ENCODE data around the gene CDKAL1.

The CDKAL1 gene

DNA sequence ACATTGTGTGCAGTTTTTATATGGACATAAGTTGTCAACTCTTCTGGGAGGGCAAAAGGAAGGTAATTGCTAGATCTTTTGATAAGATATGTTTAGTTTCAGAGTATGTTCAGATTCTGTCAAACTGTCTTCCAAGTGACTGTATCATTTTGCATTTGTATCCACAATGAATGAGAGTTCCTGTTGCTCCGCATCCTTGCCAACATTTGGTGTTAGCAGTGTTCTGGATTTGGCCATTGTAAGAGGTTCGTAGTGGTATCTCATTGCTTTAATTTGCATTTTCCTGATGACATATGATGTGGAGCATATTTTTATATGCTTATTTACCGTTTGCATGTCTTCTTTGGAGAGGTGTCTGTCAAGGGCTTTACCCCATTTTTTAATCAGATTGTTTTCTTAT lies 150.2 kb downstream of the CDKAL1 start:
- no peak for DNase-seq

DNA sequence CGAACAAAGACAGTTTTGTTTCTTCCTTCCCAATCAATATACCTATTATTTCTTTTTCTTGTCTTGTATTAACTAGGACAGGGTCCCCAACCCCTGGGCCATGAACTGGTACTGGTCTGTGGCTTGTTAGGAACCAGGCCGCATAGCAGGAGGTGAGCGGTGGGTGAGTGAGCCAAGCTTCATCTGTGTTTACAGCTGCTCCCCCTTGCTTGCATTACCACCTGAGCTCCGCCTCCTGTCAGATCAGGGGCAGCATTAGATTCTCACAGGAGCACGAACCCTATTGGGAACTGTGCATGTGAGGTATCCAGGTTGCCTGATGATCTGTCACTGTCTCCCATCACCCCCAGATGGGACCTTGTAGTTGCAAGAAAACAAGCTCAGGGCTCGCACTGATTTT lies 151.9 kb downstream of the CDKAL1 start:
- no peak for DNase-seq

DNA sequence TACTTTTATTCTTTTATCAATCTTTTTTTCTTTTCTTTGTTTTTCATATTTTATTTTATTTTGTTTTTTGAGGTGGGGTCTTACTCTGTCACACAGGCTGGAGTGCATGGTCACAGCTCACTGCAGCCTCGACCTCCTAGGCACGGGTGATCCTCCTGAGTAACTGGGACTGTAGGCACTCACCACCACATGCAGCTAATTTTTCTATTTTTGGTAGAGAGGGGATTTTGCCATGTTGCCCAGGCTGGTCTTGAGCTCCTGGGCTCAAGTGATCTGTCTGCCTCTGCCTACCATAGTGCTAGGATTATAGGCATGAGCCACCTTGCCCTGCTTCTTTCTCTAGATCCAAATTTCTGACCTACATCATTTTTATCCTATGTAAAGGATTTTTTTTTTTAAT lies 153.2 kb downstream of the CDKAL1 start:
- DNase-seq = no peak

DNA sequence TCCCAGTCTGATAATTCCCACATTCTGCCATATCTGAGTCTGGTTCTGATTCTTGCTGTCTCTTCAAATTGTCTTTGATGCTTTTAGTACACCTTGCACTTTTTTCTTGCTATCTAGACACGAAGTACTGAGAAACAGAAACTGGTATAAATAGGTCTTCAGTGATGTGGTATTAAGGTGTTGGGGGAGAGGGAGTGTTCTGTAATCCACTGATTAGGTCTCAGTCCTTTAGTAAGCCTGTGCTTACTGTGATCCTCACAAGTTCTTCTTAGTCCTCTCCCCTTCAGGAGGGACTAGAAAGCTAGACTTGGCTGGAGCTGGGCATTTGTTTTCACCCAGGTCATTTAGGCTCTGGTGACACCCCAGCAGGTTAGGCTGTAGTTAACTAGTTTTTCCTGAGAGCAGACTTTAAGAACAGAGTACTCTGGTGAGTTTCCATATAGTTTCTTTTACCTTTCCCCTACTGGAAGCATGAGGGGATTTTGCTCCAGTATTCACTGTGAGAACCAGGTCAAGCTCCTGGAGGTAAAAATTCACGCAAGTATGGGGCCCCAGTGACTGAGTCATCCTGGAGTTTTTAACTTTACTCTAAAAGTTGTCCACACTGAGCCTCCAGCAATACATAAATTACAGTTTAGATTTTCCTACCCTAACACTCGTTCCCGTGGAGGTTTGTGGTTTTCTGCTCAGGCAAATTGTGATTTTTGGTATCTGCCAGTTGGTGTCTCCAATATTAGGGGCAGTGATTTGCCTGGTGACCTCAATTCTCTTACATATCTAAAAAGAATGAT lies 154.6 kb downstream of the CDKAL1 start:
- no peak for DNase-seq

DNA sequence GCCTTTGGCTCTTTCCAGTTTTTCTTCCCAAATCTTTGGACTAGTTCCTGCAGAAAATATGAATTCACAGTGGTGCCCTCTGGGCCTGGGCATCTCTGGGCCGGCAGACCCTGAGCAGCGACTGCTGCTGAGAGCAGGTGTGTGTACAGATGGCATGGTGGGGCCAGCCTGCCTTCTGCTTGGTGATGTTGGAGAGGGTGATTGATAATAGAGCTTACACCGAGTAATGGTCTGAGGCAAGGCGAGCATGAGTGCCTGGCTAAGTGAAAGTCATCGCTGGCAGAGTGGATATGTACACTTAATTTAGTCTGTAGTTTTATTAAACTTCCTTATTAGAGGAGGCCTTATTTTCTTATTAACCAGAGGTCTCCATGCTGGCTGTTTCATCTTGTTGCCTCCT lies 156.9 kb downstream of the CDKAL1 start:
- no peak for DNase-seq

DNA sequence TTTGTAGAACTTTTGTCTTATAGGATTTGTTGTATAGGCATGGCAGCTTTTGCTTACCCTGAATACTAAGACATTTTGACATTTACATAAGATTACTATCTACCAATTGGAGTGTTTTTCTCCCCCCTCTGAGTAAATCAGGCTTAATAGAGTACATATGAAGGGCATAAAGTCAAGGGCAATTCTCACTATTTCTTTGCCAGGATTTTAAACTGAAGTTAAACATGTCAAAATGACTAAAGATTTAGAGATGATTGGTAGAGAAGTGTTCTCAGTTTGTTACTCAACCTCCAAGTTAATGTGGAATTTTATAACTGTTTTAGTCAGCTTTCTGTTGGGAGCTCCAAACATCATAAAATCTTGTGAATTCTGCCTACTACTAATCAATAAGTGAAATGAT lies 157.8 kb downstream of the CDKAL1 start:
- no peak for DNase-seq

DNA sequence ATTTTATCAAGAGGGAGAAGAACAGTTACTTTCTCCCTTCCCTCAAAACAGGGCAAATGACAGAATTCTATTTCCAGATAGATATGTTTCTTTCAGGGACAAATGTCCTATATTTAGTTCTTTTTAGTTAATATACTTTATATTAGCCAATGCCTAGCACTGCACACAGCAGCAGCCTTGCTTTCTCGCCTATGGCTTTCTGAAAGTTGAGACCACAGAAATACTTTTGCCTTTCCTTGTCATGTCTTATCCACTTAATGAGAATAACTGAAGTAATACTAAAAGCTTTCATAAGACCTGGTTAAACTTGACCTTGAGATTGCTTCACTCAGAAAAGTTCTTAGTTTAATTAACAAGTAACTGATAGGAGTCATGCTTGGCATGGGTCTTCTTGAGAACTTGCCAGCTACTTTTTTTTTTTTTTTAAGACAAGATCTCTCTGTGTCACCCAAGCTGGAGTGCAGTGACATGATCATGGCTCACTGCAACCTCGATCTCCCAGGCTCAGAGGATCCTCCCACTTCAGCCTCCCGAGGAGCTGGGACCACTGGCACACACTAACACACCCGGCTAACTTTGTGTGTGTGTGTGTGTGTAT lies 159.3 kb downstream of the CDKAL1 start:
- DNase-seq = no peak

DNA sequence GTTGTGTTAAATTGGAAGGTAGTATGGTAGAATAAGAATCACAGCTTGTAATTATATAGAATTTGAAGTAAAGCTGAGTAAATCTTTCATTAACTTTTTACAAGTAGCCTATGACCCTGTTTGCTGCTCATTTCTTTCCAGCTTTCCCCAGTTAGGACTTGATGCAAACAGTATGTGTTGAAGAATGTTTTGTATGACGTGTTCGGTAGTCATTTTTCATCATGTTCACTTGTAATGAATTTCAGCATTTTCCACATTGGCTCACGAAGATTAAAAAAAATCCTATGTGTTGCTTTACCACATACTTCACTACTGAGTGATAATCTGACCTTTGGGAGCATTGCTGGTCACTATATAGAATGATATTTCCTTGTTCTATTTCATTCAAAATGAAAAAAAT lies 162.4 kb downstream of the CDKAL1 start:
- no peak for DNase-seq

DNA sequence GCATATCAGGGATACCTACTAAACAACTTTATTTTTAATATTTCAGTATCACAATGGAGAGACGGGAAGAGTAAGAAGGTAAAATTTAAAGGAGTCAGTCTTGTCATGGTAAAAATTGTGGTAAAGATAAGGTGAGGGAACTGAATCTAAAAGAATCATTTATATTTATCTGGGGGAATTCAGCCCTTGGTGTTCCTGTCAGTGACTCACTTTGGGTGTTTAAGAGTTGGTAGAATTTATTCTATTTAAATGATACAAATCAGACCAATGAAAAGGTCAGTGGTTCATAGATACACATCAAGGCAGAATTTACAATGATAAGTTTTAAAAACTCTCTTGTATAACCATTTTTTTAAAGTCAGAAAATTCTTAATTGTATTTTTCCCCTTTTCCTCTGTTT lies 164.4 kb downstream of the CDKAL1 start:
- DNase-seq = no peak

DNA sequence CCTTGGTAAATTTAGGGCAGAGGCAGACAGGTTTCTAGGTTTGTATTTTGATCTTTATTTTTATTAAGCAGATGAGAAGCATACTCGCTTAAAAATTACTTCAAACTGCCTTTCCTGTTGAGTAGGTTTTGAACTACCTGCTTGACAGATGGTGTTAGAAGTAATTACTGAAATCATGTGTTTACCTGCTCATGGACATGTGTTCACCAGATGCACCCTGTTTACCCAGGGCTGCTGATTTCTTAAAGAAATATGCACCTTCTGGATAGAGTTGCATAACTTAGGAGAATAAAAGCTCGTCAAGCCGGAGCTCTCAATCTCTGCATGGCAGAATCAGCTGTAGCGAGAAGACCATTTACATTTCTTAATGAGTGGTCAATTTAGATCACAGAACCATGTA lies 165.1 kb downstream of the CDKAL1 start:
- DNase-seq = peak; percentile 34 to 53

DNA sequence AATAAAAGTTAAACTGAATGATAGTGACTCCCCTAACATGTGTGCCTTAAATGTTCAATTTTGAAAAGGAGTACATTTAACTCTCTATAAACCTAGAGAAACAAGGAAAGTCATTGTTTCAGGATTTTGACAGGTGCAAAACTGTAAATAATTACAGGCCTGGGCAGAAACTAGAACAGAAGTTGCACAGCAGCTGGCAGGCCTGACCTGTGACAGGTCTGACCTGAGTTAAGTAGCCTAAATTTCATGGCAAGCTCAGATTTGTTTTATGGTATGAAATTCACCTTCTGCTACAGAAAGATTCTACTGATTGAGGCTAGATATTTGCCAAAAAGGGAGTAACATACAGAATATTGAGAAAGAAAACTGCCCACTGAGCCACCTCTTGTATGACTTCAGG lies 166.1 kb downstream of the CDKAL1 start:
- peak in 1 of 2 experiments; percentile 33 for DNase-seq

DNA sequence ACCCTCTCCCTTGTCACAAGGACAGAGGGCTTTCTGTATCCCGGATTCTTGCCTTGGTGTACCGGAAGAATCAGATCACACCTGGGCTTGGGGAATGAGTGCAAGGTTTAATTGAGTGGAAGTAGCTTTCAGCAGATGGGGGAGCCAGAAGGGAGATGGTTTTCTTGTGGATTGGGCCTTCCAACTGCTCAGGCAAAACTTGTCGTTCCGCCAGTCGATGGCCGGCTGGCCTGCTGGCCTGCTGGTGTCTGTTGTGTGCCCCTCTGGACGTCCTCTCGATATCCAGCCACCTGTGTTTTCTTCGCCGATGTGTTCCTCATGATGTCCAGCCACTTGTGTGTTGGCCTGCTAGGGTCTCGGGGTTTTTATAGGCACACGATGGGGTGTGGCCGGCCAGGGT lies 168.1 kb downstream of the CDKAL1 start:
- DNase-seq = no peak

DNA sequence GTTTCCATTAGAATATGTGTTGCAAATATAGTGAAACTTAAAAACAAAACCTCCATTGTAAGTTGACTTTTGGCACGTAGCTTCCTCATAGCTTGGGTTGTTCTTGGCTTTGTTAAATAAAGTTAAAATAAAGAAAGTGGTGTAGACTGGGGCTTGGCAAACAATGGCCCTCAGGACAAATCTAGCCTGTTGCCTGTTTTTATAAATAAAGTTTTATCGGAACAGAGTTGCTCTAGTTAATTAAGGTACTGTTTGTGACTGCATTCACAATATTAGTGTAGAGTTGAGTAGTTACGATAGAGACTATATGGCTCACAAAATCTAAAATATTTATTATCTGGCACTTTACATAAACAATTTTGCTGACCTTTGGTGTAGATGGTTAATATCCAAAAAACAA lies 168.8 kb downstream of the CDKAL1 start:
- DNase-seq = no peak

DNA sequence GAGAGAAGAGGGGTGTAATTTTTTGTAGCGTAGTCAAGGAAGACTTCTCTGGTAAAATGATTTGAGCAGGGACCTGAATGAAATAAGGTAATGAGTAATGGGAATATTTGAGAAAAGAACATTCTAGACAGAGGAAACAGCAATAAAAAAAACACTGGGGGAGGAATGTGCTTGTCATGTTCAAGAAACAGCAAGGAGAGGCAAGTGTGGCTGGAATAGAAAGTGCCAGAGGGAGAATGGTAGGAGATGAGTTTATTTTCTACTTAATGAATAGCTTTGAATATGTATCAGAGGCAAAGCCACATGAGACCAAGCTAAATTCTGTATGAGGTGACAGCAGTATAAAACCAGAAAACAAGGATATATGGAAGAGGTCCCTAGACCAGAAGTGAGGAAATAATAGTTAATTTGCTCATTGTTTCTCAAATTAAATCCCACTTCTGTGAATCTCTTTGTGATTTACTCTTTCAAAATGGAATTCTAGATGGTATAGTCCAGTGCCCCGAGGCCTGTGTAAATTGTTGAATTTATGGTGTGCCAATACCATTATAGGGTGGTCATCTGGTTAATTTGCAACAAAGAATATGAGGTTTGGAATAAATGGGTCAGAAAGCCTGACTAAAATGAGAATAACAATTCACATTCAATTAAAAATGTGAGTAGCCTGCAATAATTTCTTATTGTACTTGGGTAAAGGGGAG lies 170.2 kb downstream of the CDKAL1 start:
- no peak for DNase-seq

DNA sequence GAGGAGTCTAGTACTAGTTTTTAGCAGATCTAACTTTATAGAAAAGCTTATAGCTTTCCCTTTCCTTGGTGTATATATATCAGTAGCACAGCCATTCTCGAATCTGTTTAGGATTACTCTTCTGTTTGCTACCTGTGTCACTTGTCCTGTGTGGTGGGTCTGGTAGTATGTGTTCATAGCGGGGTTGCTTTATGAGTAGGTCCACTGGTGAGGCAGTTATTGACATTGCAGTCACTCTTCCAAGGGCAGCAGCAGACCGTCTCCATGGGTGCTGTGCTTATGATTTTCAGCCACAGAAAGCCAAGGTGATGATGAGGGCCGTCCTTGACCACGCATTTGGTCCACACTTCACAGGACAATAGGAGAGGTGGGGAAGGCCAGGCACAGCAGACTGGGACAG lies 171.5 kb downstream of the CDKAL1 start:
- no peak for DNase-seq

DNA sequence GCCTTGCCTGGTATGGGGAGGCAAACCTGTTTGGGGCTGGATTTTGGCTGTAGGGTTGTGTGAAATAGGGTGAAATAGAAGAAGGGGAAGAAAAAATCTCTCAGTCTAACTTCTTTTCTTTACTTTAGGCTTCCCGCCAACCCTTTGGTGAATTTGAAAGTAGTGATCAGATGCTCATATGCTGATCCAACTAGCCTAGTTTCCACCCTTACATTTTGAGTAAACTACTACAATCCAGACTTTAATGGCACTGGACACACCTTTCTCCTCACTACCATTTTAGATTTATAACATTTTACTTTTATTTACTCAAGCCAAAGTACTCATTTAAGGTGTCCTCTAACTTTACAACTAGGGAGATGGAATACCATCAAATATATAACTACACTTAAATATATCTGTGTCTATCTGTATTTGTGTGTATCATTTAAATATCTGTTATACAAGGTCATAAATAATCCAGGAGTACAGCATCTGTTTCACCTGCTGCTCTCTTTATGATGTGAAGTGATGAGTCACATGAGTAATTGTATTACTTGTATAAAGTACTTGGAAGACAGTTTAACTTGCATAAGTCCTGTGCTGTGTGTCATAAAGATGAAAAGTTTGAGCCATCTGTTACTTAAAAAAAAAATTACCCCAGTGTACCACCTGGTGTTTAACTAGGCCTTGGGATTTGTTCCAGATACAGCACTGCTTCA lies 172.1 kb downstream of the CDKAL1 start:
- DNase-seq = peak; percentile 16 to 38

DNA sequence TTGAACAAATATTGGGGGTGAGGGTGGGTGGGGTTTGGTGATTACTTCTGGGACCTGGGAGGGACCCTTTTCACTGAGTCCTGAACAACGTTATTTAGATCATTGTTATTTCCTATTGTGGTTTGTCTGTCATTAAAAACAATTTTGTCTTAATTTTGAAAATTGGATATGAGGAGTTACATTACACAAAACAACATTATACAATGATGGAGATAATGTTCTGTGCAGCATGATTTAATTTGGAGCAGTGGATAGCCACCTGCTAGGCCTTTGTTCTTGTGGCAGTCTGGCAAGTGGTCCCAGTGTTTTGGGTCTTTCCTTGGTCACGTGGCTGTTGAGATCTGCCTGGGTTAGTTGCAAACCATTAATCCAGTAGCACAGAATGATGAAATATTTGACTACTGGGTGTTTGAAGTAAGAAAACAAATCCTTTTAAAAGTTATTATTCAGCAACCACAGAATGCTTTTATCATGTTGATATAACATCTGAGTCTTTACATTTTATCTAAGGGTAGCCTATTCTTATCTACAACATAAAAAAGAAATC lies 172.8 kb downstream of the CDKAL1 start:
- no peak for DNase-seq

DNA sequence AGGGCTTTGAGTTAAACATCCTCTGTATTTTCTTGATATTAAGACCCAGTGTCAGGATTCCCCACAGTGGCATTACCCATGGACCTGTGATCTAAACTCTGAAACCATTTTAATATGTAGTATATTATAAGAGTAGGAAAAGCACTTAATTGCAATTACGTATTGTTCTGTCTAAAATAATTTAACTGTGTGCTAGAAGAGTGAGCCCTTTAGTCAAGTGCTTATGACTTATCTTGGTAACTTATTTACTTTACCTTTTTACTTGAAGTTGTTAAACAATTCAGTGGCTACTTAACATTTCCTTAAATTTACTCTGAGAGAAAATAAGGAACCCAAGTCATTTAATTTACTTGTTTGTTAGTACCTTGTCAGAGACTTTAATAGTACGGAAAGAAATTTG lies 173.6 kb downstream of the CDKAL1 start:
- no peak for DNase-seq

DNA sequence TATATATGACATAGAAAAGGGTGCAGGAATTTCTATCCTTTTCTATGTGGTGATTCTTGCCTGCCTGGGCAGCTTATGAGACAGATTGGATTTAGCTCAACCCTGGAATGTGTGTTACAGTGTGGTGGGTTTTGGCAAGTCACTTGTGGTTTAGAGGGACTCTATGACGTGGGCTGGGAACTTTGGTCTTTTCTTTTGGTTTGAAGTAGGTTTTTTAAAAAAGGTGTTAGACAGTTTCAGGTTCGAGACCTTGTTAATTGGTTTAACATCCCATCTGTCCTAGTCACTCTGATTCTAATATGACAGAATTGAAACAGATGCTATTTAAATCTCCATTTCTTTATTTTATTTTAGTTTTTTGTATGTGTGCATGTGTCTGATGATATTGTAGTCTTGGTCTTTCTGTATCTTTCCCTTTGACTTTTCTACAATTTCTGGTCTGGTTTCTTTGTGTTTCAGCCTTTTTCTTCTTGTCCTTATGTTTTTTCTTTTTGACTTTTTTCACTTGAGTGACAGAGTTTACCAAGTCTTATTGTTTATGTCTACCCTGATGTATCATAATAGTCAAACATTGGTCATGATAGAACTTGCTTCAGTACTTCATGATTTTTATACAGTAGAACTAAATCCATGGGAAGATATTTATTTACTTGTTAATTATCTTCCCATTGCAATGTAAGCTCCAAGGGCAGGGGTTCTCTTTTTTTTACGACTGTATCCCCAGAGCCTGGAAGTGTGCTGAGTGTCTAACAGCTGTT lies 174.3 kb downstream of the CDKAL1 start:
- DNase-seq = no peak

DNA sequence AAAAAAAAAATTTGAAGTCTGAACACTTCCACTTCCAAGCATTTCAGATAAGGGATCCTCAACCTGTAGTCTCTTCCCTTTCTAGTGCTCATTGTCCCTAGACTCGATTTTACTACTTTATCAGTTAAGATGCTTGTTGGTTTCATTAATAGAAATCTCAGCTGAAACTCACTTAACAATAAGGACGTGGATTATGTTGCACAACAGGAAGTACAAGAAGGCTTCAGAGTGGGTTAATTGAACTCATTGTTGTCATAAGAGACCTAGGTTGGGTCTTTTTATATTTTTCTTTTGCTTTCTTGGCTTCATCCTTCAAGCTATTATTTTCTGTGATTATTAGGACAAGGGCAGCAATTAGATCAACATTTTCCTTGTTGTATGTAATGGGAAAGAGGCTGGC lies 175.2 kb downstream of the CDKAL1 start:
- no peak for DNase-seq

DNA sequence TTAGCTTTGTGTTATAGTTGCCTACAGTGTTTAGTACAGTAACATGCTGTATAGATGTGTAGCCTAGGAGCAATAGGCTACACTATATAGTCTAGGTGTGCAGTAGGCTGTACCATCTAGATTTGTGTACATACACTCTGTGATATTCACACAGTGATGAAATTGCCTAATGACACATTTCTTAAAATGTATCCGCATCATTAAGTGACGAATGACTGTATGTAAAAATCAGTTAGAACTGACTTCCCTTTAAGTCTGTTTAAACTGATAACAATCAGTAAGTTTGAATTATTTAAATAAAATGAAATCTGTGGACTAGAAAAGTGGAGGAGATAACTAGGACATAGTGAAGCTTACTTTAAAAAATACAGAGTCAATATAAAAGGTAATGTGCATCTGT lies 176.1 kb downstream of the CDKAL1 start:
- no peak for DNase-seq

DNA sequence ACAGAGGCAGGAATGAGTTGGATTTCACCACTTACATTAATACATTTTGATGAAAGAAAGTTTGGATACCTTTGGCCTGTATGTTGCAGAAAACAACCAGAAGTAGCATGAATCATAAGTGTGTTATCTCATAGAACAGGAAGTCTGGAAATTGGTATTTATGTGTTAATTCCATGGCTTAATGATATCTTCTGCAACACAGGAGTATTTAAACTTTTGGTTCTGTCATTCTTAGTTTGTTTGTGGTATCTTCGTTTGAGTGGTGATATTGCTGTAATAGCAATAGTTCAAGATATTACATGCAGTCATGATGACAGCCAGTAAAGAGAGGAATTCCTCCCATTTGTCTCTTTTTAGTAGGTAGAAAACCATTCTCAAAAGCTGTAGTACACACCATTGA lies 177.3 kb downstream of the CDKAL1 start:
- DNase-seq = no peak

DNA sequence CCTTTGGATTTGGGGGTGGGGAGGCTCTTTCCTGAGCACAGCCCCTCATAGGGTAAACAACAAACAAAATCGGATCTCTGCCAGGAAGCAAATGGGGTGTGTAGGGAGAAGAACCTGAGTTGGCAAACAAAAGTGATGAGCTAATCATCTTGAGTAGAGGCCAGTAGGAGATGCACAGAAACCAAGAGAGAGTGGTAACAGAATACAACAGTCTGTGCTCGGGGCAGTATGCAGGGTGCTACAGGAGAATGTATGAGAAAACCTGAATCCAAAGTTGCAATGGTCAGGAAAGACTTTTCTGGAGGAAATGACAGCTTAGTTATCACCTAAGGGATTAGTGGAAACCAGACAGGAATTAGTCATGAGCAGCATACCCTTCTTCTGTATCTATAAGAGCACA lies 177.8 kb downstream of the CDKAL1 start:
- no peak for DNase-seq

Measured in NCI-H526 (cell line).